ENCODE results near the gene NBR1. TPM values are rescaled to one million over a fixed set of nuclear protein-coding genes. Genes with fewer than 3 reads are reported as not detected.

NBR1 gene
- total and polyA plus RNA-seq, 2 of the 8 experiments (the other 6 are each of a cell fraction or from before 2014, with no cell fraction given): 13.5 to 36.0 TPM

DNA sequence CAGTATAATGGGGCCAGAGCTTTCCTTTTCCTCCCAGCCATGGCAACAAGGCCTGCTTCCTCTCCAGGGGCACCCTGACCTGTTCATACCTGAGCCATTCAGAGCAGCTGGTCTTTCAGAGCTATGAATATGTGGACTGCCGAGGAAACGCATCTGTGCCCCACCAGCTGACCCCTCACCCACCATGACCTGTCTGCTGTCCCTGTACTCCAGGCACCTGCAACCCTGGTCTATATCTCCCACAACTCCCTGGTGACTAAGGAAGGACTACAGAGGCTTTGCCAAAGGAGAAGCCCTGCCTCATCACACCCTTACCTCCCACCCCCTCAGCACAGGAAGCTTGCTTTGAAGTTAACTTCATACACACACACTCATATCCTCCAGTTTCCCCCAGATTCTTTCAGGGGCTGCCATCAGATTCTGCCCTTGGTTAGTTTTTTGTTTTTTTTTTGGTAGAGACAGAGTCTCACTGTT, 46.6 kb downstream of the NBR1 start (continued):
- TF ChIP-seq CREB1 (IDR thresholded peaks at IDR 0.05) (no peak), POLR2A (IDR thresholded peaks at IDR 0.05; ENCODE audit: control extremely low read depth in 1 of 2, low read depth in 2 of 2, low read length in 2 of 2) (no peak), CBX5 (IDR thresholded peaks at IDR 0.05; ENCODE audit: low read depth, low read length) (no peak), NANOG (IDR thresholded peaks at IDR 0.05; ENCODE audit: insufficient read depth, low read depth, low read length, poor library complexity, severe bottlenecking) (no peak)
- TF ChIP-seq, protein P1, sequence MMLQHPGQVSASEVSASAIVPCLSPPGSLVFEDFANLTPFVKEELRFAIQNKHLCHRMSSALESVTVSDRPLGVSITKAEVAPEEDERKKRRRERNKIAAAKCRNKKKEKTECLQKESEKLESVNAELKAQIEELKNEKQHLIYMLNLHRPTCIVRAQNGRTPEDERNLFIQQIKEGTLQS (IDR thresholded peaks at IDR 0.05; ENCODE audit: insufficient read depth, low read depth, low read length): no peak
